GM23338 (cell line): ENCODE measurements around the gene PCED1A.

Experiments used
- CTCF ChIP-seq, 2 experiments: fragments of 200-600 bp in 1 of 2; sonication (generic) in 1 of 2; conservative IDR thresholded peaks; 2 replicates each; pipeline versions ENCODE4 v1.5.1 to v1.6.1; 2016 to 2017; ENCODE audit warnings: antibody characterized with exemption in 2 of 2, low read depth in 2 of 2, mild to moderate bottlenecking in 2 of 2, moderate library complexity in 1 of 2
- EZH2 ChIP-seq: fragments of 200-600 bp; sonication (generic); IDR thresholded peaks from one replicate; pipeline ENCODE4 v1.8.0; 2017; ENCODE audit warnings: antibody characterized with exemption, mild to moderate bottlenecking, low read depth; ENCODE audit not compliant: unreplicated experiment
- POLR2AphosphoS5 ChIP-seq: IDR thresholded peaks from 2 replicates; pipeline ENCODE4 v1.6.1; 2016; ENCODE audit warnings: antibody characterized with exemption, low read depth

GRCh38 chr20:2847802-2848201 is 7.3 kb upstream of the PCED1A start:
- TF ChIP-seq CTCF (conservative IDR thresholded peaks at IDR 0.05; ENCODE audit: low read depth in 2 of 2) (no peak), EZH2 (no peak), POLR2AphosphoS5 (no peak)
